ENCODE results near the gene CD27. TPM values are rescaled to one million over a fixed set of nuclear protein-coding genes. Genes with fewer than 3 reads are reported as not detected.

Gene CD27
- total RNA-seq = 0.33 TPM in 1 of 2 replicates, not detected in the other

DNA sequence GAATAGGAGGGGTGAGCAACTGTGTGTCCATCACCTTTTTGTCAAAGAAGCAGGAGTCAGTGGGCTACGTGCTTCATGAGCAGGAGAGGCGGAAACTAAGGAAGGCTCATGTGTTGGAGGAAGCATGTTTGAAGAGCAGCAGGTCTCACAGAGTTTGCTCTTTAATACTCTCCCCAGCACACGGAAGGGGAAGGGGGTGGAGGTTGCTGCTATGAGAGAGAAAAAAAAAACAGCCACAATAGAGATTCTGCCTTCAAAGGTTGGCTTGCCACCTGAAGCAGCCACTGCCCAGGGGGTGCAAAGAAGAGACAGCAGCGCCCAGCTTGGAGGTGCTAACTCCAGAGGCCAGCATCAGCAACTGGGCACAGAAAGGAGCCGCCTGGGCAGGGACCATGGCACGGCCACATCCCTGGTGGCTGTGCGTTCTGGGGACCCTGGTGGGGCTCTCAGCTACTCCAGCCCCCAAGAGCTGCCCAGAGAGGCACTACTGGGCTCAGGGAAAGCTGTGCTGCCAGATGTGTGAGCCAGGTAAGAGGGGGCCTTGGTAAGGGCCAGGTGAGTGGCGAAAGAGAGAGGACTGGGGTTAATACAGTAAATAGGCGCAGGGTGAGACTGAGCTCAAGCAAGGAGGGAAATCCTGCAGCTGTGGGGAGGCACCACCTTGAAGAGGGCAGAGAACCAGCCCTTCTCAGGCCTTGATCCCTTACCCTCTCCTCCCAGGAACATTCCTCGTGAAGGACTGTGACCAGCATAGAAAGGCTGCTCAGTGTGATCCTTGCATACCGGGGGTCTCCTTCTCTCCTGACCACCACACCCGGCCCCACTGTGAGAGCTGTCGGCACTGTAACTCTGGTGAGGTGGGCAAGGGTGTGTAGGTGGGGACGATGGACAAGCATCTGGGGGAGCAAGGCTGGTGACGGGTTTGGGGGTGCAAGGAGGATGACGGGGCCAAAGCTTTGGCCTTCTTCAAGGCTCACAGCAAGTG lies at the start of gene CD27:
TSS of gene CD27 (plus strand) at position 252 of the 985 bp plus-strand sequence. CDS start at position 393, 141 bp downstream.

DNA sequence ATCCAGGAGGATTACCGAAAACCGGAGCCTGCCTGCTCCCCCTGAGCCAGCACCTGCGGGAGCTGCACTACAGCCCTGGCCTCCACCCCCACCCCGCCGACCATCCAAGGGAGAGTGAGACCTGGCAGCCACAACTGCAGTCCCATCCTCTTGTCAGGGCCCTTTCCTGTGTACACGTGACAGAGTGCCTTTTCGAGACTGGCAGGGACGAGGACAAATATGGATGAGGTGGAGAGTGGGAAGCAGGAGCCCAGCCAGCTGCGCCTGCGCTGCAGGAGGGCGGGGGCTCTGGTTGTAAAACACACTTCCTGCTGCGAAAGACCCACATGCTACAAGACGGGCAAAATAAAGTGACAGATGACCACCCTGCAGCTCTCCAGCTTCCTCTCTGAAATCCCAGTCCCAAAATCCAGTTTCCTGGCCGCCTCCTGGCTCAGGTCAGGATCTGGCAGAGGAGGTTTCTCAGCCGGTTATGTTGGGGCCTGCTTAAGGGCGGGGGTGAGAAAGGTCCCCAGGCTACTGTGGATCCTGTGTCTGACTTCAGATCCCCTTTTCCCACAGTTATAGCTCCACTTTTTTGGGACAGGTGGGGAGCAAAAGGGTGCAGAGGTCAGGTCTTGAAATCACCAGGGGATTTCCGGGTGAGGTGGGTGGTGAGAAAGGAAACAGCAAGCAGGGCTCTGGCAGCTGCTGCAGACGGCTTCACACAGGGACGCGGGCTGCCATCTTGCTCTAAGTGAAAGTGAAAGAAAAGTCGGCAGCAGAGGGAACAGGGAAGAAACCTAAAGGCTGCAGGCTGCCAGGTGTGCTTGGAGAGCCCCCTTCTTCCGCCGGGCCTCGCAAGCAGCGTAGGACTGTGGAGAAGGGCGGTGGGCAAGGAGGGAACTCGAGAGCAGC lies 6.8 kb downstream of the CD27 start, which contains the start of gene TAPBPL:
TSS of gene TAPBPL (plus strand) at position 695 of the 897 bp plus-strand sequence. CDS start 207 bp downstream, outside the sequence.

DNA sequence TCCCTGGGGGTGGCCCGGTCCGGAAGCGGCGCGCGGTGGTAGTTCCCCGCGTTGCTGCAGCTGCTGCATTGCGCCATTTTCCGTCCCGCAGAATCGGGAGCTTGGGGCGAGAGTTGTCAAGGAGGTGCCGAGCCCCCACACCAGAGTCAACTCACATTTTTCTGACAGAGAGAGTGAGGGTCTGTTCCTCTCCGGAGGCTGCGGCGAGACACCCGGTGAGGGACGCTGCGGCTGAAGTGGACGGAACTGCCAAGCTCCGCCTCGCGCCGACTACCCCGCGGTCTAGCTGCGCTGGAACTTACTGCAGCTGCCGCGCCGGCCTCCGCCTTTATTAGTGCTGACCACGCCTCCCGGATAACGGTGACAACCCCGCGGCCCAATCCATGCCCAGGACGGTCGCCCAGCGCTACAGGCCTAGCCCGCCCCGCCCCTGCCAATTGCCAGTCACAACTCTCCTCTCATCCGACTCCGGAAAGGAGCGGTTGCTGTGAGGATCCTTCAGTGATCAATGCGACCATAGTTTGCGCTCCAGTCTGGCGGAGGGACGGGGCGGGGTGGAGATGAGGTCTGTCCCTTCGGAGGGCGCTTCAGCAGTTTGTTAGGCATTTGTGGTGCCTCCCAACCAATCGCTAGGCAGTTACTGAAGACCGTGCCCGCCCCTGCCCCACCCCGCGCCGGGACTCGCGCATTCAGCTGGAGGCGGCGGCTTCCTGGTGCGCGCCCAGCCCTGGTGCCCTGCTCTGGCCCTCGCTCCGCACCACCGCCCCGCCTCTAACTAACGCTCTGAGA lies 25.8 kb downstream of the CD27 start, which contains the start of gene VAMP1:
TSS of gene VAMP1 (minus strand) at position 303 of the 789 bp plus-strand sequence. CDS start at position 157, 146 bp downstream.

DNA sequence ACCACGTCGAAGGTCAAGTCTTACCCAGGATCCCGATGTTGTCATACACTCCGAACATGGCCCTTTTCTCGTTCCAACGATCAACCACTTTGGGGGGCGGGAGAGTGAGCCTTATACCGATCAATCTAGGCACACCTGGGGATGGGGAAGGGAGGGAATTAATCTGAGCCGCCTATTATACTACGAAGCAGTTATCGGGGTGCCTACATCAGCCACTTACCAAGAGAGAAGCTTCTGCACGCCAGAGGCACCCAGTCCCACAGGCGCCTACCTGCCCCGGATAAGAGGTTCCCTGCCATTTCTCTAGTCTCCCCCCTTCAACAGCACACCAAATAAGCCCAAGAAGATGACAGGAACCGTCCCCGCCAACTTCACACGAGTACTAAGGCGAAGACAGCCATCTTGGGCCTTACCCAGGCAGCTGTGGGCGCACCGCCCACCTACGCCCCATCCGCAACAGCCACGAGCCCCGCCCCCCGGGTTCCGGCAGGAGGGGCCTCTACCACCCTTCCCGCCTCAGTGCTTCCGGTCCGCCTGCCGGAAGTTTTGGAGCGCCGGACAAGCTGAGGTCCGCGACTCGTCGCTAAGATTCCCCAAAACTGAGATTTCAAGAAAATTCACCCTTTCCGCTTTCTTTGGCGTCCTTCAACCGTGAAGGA lies 48.2 kb downstream of the CD27 start, which contains the start of gene MRPL51:
TSS of gene MRPL51 (minus strand) at position 425 of the 659 bp plus-strand sequence. CDS start at position 299, 126 bp downstream.

DNA sequence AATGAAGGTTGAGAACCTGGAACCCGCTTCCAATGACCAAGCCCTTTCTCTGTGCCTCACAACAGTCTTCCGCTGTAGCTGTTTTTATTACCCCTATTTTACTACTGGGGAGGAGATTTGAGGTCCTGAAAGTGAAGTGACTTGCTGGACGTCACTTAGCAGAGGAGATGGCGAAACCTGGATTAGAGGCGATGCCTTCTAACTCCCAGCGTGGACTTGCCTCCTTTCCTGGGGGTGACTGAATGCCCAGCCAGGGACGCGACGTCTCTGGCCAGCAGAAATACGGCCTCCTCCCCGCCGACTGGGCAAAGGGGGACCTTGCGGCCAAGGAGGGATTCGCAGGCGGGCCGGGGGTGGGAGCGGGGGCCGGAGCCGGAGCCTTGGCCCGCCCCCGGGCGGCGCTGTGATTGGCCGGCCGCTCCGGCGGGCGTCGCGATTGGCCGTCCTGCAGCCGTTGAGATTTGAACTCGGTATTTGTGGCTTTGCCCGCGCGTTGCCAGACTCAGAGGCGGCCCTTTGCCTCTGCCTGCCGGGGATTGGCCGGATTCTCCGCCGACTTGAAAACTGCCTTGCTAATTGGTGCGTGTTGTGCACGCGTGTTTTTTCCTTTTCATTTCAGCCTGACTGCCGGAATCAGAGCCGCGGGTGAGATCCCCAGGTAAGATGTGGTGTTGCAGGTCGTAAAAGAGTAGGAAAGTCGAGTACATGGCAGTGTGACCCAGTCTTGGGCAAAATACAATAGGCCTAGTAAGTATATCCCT lies 48.9 kb downstream of the CD27 start, which contains the start of gene NCAPD2:
TSS of gene NCAPD2 (plus strand) at position 606 of the 761 bp plus-strand sequence. CDS start 997 bp downstream, outside the sequence.

Other genes with a start within 250 kb of the CD27 start
- gene CD9, start 244.6 kb upstream of the CD27 start, total RNA-seq = 52.2 and 77.5 TPM in 2 replicates
- gene PLEKHG6, start 134.3 kb upstream of the CD27 start, total RNA-seq = 16.4 and 25.9 TPM in 2 replicates
- gene TNFRSF1A, start 102.9 kb upstream of the CD27 start, total RNA-seq = 151 and 174 TPM in 2 replicates
- 47.1 and 59.2 TPM in 2 replicates for gene SCNN1A, start 69.4 kb upstream of the CD27 start, total RNA-seq
- 86.0 and 172 TPM in 2 replicates for gene LTBR, start 60.8 kb upstream of the CD27 start, total RNA-seq
- gene TAPBPL, start 7.1 kb downstream of the CD27 start, total RNA-seq = 5.5 and 9.8 TPM in 2 replicates
- gene VAMP1, start 25.7 kb downstream of the CD27 start, total RNA-seq = 5.1 and 9.5 TPM in 2 replicates
- 90.7 and 115 TPM in 2 replicates for gene MRPL51, start 48.3 kb downstream of the CD27 start, total RNA-seq
- 34.5 and 62.5 TPM in 2 replicates for gene NCAPD2, start 49.1 kb downstream of the CD27 start, total RNA-seq
- 6,495 and 11,041 TPM in 2 replicates for gene GAPDH, start 89.6 kb downstream of the CD27 start, total RNA-seq
- gene IFFO1, start 111.1 kb downstream of the CD27 start, total RNA-seq = 7.1 and 8.9 TPM in 2 replicates
- 17.7 and 35.0 TPM in 2 replicates for gene NOP2, start 123.3 kb downstream of the CD27 start, total RNA-seq
- gene CHD4, start 162.4 kb downstream of the CD27 start, total RNA-seq = 221 and 313 TPM in 2 replicates
- gene LPAR5, start 191.0 kb downstream of the CD27 start, total RNA-seq = 5.1 and 10.7 TPM in 2 replicates
- gene ACRBP, start 202.5 kb downstream of the CD27 start, total RNA-seq = 1.6 TPM in 1 of 2 replicates, not detected in the other
- 47.9 and 81.7 TPM in 2 replicates for gene ING4, start 218.2 kb downstream of the CD27 start, total RNA-seq
- gene ZNF384, start 244.4 kb downstream of the CD27 start, total RNA-seq = 29.2 and 29.8 TPM in 2 replicates

Measured in placental epithelial cell (primary cell).